ENCODE data around the gene MAP3K20. TPM values are rescaled to one million over a fixed set of nuclear protein-coding genes. Genes with fewer than 3 reads are reported as not detected.
"Not testable (repeated sequence)": the region's sequence is repeated elsewhere in the genome, so short reads cannot be mapped to it uniquely, and the experiment has no call there.

MAP3K20 gene
- polyA plus RNA-seq, 3 donors, result 26.4 to 28.7 (median 27.3) TPM

GRCh38 chr2:173101687-173102086 is 26.0 kb downstream of the MAP3K20 start:
- no peak for DNase-seq (ENCODE audit: extremely low read depth in 1 of 11, low read depth in 9 of 11, low spot score in 4 of 11)

- DNase-seq (ENCODE audit: extremely low read depth in 1 of 11, low read depth in 9 of 11, low spot score in 4 of 11), result no peak
Observed at GRCh38 chr2:173104156-173104555, 28.5 kb downstream of the MAP3K20 start.

- DNase-seq (ENCODE audit: extremely low read depth in 1 of 11, low read depth in 9 of 11, low spot score in 4 of 11), result no peak
Observed at GRCh38 chr2:173106959-173107628, 31.4 kb downstream of the MAP3K20 start.

- no peak for DNase-seq (ENCODE audit: extremely low read depth in 1 of 11, low read depth in 9 of 11, low spot score in 4 of 11)
Observed at GRCh38 chr2:173107629-173108022, 32.0 kb downstream of the MAP3K20 start.

GRCh38 chr2:173109253-173110188 is 33.9 kb downstream of the MAP3K20 start:
- DNase-seq (ENCODE audit: extremely low read depth in 1 of 11, low read depth in 9 of 11, low spot score in 4 of 11), result no peak

GRCh38 chr2:173117678-173118077 is 42.0 kb downstream of the MAP3K20 start:
- no peak for DNase-seq (ENCODE audit: extremely low read depth in 1 of 11, low read depth in 9 of 11, low spot score in 4 of 11)

- DNase-seq (ENCODE audit: extremely low read depth in 1 of 11, low read depth in 9 of 11, low spot score in 4 of 11), result no peak
Observed at GRCh38 chr2:173118395-173118794, 42.7 kb downstream of the MAP3K20 start.

- no peak for DNase-seq (ENCODE audit: extremely low read depth in 1 of 11, low read depth in 9 of 11, low spot score in 4 of 11)
Observed at GRCh38 chr2:173119069-173119807, 43.6 kb downstream of the MAP3K20 start.

GRCh38 chr2:173119944-173120343 is 44.3 kb downstream of the MAP3K20 start:
- no peak for DNase-seq (ENCODE audit: extremely low read depth in 1 of 11, low read depth in 9 of 11, low spot score in 4 of 11)

- DNase-seq (ENCODE audit: extremely low read depth in 1 of 11, low read depth in 9 of 11, low spot score in 4 of 11), result no peak
Observed at GRCh38 chr2:173122936-173123335, 47.3 kb downstream of the MAP3K20 start.

- DNase-seq (ENCODE audit: extremely low read depth in 1 of 11, low read depth in 9 of 11, low spot score in 4 of 11), result no peak
Observed at GRCh38 chr2:173124441-173124840, 48.8 kb downstream of the MAP3K20 start.

- no peak for DNase-seq (ENCODE audit: extremely low read depth in 1 of 11, low read depth in 9 of 11, low spot score in 4 of 11)
Observed at GRCh38 chr2:173126819-173127218, 51.2 kb downstream of the MAP3K20 start.

GRCh38 chr2:173128132-173128531 is 52.5 kb downstream of the MAP3K20 start:
- not testable (repeated sequence) for DNase-seq (ENCODE audit: extremely low read depth in 1 of 11, low read depth in 9 of 11, low spot score in 4 of 11)

- no peak for DNase-seq (ENCODE audit: extremely low read depth in 1 of 11, low read depth in 9 of 11, low spot score in 4 of 11)
Observed at GRCh38 chr2:173130496-173131465, 55.1 kb downstream of the MAP3K20 start.

GRCh38 chr2:173132531-173132930 is 56.9 kb downstream of the MAP3K20 start:
- DNase-seq (ENCODE audit: extremely low read depth in 1 of 11, low read depth in 9 of 11, low spot score in 4 of 11), result no peak

- no peak for DNase-seq (ENCODE audit: extremely low read depth in 1 of 11, low read depth in 9 of 11, low spot score in 4 of 11)
Observed at GRCh38 chr2:173134703-173135102, 59.1 kb downstream of the MAP3K20 start.

GRCh38 chr2:173136067-173136466 is 60.4 kb downstream of the MAP3K20 start:
- DNase-seq (ENCODE audit: extremely low read depth in 1 of 11, low read depth in 9 of 11, low spot score in 4 of 11), result no peak

- DNase-seq (ENCODE audit: extremely low read depth in 1 of 11, low read depth in 9 of 11, low spot score in 4 of 11), result no peak
Observed at GRCh38 chr2:173136599-173136998, 61.0 kb downstream of the MAP3K20 start.

GRCh38 chr2:173137610-173138009 is 62.0 kb downstream of the MAP3K20 start:
- DNase-seq (ENCODE audit: extremely low read depth in 1 of 11, low read depth in 9 of 11, low spot score in 4 of 11), result no peak

Measured in renal cortex interstitium (tissue), 11 donors.